IMR-90 (cell line): ENCODE measurements around the gene GRIN2A. TPM values are rescaled to one million over a fixed set of nuclear protein-coding genes. Genes with fewer than 3 reads are reported as not detected.

ENCODE experiments used
- ATAC-seq: fragments of 200-7000 bp; cut with Tn5 transposase; 2 replicates; pipeline ENCODE4 v1.9.1; 2020; ENCODE audit warnings: low read depth, mild to moderate bottlenecking, moderate library complexity
- BruUV-seq: library from RNA; stranded (reverse); fragments of 400-500 nt; replicated peaks from 2 replicates; lab custom pipeline; 2021; lab: Mats Ljungman, UMichigan
- CTCF ChIA-PET: fragments of 300-600 bp; formaldehyde crosslinking; extraction: SDS; loops from one replicate; lab custom pipeline; 2021; ENCODE audit warnings: antibody characterized with exemption; lab: Yijun Ruan, JAX
- POLR2A ChIA-PET: fragments of 300-600 bp; sonication (Branson Sonifier 250); formaldehyde crosslinking; loops from one replicate; lab custom pipeline; 2022; ENCODE audit warnings: antibody characterized with exemption; ENCODE audit not compliant: unreplicated experiment; lab: Charles Lee
- DNase-seq: peaks from one replicate; pipeline ENCODE4 v3.0.0; 2013
- H2AFZ ChIP-seq: replicated peaks from 2 replicates; pipeline ENCODE3; 2013; ENCODE audit warnings: low read length, mild to moderate bottlenecking; ENCODE audit not compliant: poor library complexity
- H2AK5ac ChIP-seq: 2 replicates; pipeline ENCODE4 v1.6.1; 2013; ENCODE audit warnings: low read depth, low read length, inconsistent platforms
- H2AK9ac ChIP-seq: replicated peaks from 2 replicates; pipeline ENCODE3; 2013; ENCODE audit warnings: mild to moderate bottlenecking, low read depth, low read length, moderate library complexity; ENCODE audit not compliant: poor library complexity
- H2BK120ac ChIP-seq: 2 replicates; pipeline ENCODE4 v1.6.1; 2013; ENCODE audit warnings: low read depth, low read length, inconsistent platforms
- H2BK15ac ChIP-seq: 3 replicates; pipeline ENCODE4 v1.6.1; 2013; ENCODE audit warnings: low read depth, low read length, inconsistent platforms
- H2BK20ac ChIP-seq: 2 replicates; pipeline ENCODE4 v1.6.1; 2013; ENCODE audit warnings: low read depth, mild to moderate bottlenecking, inconsistent platforms, low read length, moderate library complexity
- H2BK5ac ChIP-seq: 2 replicates; pipeline ENCODE4 v1.6.1; 2013; ENCODE audit warnings: mild to moderate bottlenecking, low read depth, low read length, inconsistent platforms; ENCODE audit not compliant: poor library complexity, severe bottlenecking
- H3K14ac ChIP-seq: replicated peaks from 2 replicates; pipeline ENCODE4 v1.6.1; 2013; ENCODE audit warnings: low read depth, low read length, inconsistent platforms
- H3K18ac ChIP-seq: 2 replicates; pipeline ENCODE4 v1.6.1; 2013; ENCODE audit warnings: low read depth, low read length, control low read depth
- H3K23ac ChIP-seq: 2 replicates; pipeline ENCODE4 v1.6.1; 2013; ENCODE audit warnings: low read depth, low read length, inconsistent platforms
- H3K27ac ChIP-seq: 2 replicates; pipeline ENCODE4 v1.5.1; 2013; ENCODE audit warnings: mild to moderate bottlenecking, control low read depth, low read length; ENCODE audit not compliant: insufficient read depth
- H3K27me3 ChIP-seq: 2 replicates; pipeline ENCODE4 v1.6.1; 2013; ENCODE audit warnings: low read length; ENCODE audit not compliant: control insufficient read depth, insufficient read depth
- H3K36me3 ChIP-seq: 2 replicates; pipeline ENCODE4 v1.6.1; 2013; ENCODE audit warnings: low read length, mixed read lengths; ENCODE audit not compliant: control insufficient read depth, insufficient read depth
- H3K4ac ChIP-seq: 2 replicates; pipeline ENCODE4 v1.6.1; 2013; ENCODE audit warnings: low read depth, low read length, inconsistent platforms
- H3K4me1 ChIP-seq: 2 replicates; pipeline ENCODE4 v1.6.1; 2013; ENCODE audit warnings: low read length, mixed read lengths; ENCODE audit not compliant: control insufficient read depth, insufficient read depth
- H3K4me2 ChIP-seq: 2 replicates; pipeline ENCODE4 v1.6.1; 2013; ENCODE audit warnings: low read depth, mild to moderate bottlenecking, control low read depth, low read length, moderate library complexity
- H3K4me3 ChIP-seq: 2 replicates; pipeline ENCODE4 v1.5.1; 2013; ENCODE audit warnings: low read depth, mild to moderate bottlenecking, control low read depth, low read length, moderate library complexity; ENCODE audit not compliant: insufficient read depth
- H3K56ac ChIP-seq: 2 replicates; pipeline ENCODE4 v1.6.1; 2013; ENCODE audit warnings: low read length, inconsistent platforms; ENCODE audit not compliant: insufficient read depth; ENCODE audit errors: extremely low read depth
- H3K79me1 ChIP-seq, 2 experiments: 2 replicates each; pipeline ENCODE4 v1.6.1; 2013; ENCODE audit warnings: low read length in 2 of 2, inconsistent platforms in 1 of 2, low read depth in 1 of 2
- H3K9ac ChIP-seq: 2 replicates; pipeline ENCODE4 v1.6.1; 2013; ENCODE audit warnings: low read depth, low read length, control low read depth
- H3K9me1 ChIP-seq: 2 replicates; pipeline ENCODE4 v1.6.1; 2013; ENCODE audit warnings: low read length, inconsistent platforms; ENCODE audit not compliant: insufficient read depth
- H3K9me3 ChIP-seq: 2 replicates; pipeline ENCODE4 v1.6.1; 2013; ENCODE audit warnings: low read length; ENCODE audit not compliant: control insufficient read depth, insufficient read depth
- H4K20me1 ChIP-seq: 2 replicates; pipeline ENCODE4 v1.6.1; 2013; ENCODE audit warnings: low read length, inconsistent platforms; ENCODE audit not compliant: insufficient read depth
- H4K5ac ChIP-seq: 2 replicates; pipeline ENCODE4 v1.6.1; 2013; ENCODE audit warnings: mild to moderate bottlenecking, low read depth, low read length, control low read depth
- H4K8ac ChIP-seq, 2 experiments: 2 replicates each; pipeline ENCODE4 v1.6.1; 2013; ENCODE audit warnings: low read depth in 2 of 2, low read length in 2 of 2, control low read depth in 1 of 2, inconsistent platforms in 1 of 2
- H4K91ac ChIP-seq: 2 replicates; pipeline ENCODE4 v1.6.1; 2013; ENCODE audit warnings: low read depth, low read length, inconsistent platforms; ENCODE audit not compliant: insufficient read depth
- BHLHE40 ChIP-seq: fragments of 150-350 bp; IDR thresholded peaks from 2 replicates; pipeline ENCODE4 v1.6.1; 2016; ENCODE audit warnings: mild to moderate bottlenecking, low read depth, low read length
- CEBPB ChIP-seq: IDR thresholded peaks from 2 replicates; pipeline ENCODE4 v1.6.1; 2012; ENCODE audit warnings: low read depth, low read length, improper control_type of control experiment
- CHD1 ChIP-seq: IDR thresholded peaks from 2 replicates; pipeline ENCODE4 v1.6.1; 2012; ENCODE audit warnings: low read depth, low read length, improper control_type of control experiment
- MAFK ChIP-seq: IDR thresholded peaks from 2 replicates; pipeline ENCODE4 v1.6.1; 2012; ENCODE audit warnings: low read depth, low read length, improper control_type of control experiment
- RAD21 ChIP-seq: IDR thresholded peaks from 2 replicates; pipeline ENCODE4 v1.6.1; 2012; ENCODE audit warnings: low read length, improper control_type of control experiment
- WGBS, 2 experiments: methylation state at CpG; one replicate each; pipeline versions ENCODE4 v1.1.5 to v1.1.7; 2013; ENCODE audit warnings: missing lambda C conversion rate in 2 of 2; ENCODE audit not compliant: insufficient read length in 1 of 2; ENCODE audit errors: extremely low coverage in 2 of 2; 5-methylcytosine and 5-hydroxymethylcytosine counted together
- dilution Hi-C: fragments of 300-500 bp; cut with HindIII; formaldehyde crosslinking; loops from one replicate; pipeline ENCODE4 v1.14.3; 2018; ENCODE audit warnings: low sequenced_read_pairs; ENCODE audit not compliant: unreplicated experiment
- in situ Hi-C: fragments of 300-500 bp; cut with MboI; formaldehyde crosslinking; loops from 3 replicates; pipeline ENCODE4 v1.14.3; 2019; ENCODE audit warnings: low sequenced_read_pairs, inconsistent platforms, mixed read lengths
- intact Hi-C: fragments of 100-400 bp; cut with micrococcal nuclease; formaldehyde crosslinking; loops from 2 replicates; pipeline ENCODE4 v1.10.0; 2022
- polyA plus RNA-seq, 3 experiments: library from polyadenylated mRNA; depleted of rRNA; stranded (reverse); fragments of >200 nt; gene quantifications; 2 replicates each; pipeline ENCODE4 v1.2.3, GENCODE V29; 2012; ENCODE audit warnings: low replicate concordance in 1 of 3
- total RNA-seq: library from RNA; depleted of rRNA; stranded (reverse); fragments of >200 nt; gene quantifications from 2 replicates; pipeline ENCODE4 v1.2.3, GENCODE V29; 2012
- TF ChIP-seq, protein P1 (sequence below): fragments of 150-350 bp; IDR thresholded peaks from 2 replicates; pipeline ENCODE4 v1.6.1; 2016; ENCODE audit warnings: low read depth, mild to moderate bottlenecking, low read length, moderate library complexity, borderline replicate concordance
- TF ChIP-seq, protein P2 (sequence below): conservative IDR thresholded peaks from 2 replicates; pipeline ENCODE4 v1.5.1; 2012; ENCODE audit warnings: mild to moderate bottlenecking, low read depth, low read length, improper control_type of control experiment

The GRIN2A gene
- total and polyA plus RNA-seq, 2 of the 4 experiments (the other 2 are of a cell fraction): under 0.01 TPM; not detected in 1

DNA sequence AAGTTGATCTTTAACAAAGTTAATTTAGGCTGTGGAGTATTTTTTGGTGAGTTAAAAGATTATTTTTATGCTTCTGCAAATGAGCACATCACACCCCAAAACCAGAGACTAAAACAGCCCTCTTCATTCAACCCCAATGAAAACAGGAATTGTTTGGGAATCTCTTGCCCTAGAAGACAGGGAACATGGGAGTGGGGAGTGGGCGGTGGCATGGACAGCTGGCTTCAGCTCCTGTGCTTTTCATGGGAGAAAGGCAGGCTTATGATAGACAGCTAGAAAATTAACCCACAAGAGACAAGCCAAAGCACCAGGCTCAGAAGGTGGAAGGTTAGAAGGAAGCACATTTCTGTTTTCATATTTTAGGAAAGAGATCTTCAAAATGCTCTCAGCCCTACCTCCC, 19.2 kb downstream of the GRIN2A start:
- TF ChIP-seq, protein P1, sequence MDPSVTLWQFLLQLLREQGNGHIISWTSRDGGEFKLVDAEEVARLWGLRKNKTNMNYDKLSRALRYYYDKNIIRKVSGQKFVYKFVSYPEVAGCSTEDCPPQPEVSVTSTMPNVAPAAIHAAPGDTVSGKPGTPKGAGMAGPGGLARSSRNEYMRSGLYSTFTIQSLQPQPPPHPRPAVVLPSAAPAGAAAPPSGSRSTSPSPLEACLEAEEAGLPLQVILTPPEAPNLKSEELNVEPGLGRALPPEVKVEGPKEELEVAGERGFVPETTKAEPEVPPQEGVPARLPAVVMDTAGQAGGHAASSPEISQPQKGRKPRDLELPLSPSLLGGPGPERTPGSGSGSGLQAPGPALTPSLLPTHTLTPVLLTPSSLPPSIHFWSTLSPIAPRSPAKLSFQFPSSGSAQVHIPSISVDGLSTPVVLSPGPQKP: no peak
- TF ChIP-seq BHLHE40 (no peak), MAFK (no peak), CEBPB (no peak), RAD21 (no peak), CHD1 (no peak)
- TF ChIP-seq, protein P2, sequence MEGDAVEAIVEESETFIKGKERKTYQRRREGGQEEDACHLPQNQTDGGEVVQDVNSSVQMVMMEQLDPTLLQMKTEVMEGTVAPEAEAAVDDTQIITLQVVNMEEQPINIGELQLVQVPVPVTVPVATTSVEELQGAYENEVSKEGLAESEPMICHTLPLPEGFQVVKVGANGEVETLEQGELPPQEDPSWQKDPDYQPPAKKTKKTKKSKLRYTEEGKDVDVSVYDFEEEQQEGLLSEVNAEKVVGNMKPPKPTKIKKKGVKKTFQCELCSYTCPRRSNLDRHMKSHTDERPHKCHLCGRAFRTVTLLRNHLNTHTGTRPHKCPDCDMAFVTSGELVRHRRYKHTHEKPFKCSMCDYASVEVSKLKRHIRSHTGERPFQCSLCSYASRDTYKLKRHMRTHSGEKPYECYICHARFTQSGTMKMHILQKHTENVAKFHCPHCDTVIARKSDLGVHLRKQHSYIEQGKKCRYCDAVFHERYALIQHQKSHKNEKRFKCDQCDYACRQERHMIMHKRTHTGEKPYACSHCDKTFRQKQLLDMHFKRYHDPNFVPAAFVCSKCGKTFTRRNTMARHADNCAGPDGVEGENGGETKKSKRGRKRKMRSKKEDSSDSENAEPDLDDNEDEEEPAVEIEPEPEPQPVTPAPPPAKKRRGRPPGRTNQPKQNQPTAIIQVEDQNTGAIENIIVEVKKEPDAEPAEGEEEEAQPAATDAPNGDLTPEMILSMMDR: no peak
- in situ Hi-C loops: no loop called here
- Histone ChIP-seq H3K4me1 (no peaks in the 10 kb centered on the region), H3K4ac (no peak overlapping the region), H3K18ac (no peak overlapping the region), H2BK120ac (no peak overlapping the region), H4K91ac (no peak overlapping the region), H2AK9ac (no peak overlapping the region), H3K56ac (no peak overlapping the region), H3K79me1 (no peaks in the 10 kb centered on the region), H2BK15ac (no peak overlapping the region), H3K9me1 (no peaks in the 10 kb centered on the region), H3K4me3 (no peak overlapping the region), H3K27ac (no peak overlapping the region), H4K5ac (no peak overlapping the region), H3K14ac (no peak overlapping the region), H3K36me3 (no peaks in the 10 kb centered on the region), H3K9me3 (peaks cover 13% of the 10 kb centered on the region), H2BK20ac (no peak overlapping the region), H2AK5ac (no peak overlapping the region), H2AFZ (no peak overlapping the region), H4K20me1 (no peaks in the 10 kb centered on the region), H3K9ac (no peak overlapping the region), H4K8ac (no peak overlapping the region), H3K4me2 (no peak overlapping the region), H3K23ac (no peak overlapping the region), H2BK5ac (no peak overlapping the region), H3K27me3 (no peaks in the 10 kb centered on the region)
- ATAC-seq (no peak), DNase-seq (no peak)
- no CpG with 5 or more reads among the region's 1 CpG for WGBS, 2 experiments
- no TSS peak for BruUV-seq
- intact Hi-C loops: no loop called here
- ChIA-PET POLR2A (no interaction called here), CTCF (no interaction called here)
- dilution Hi-C loops: no loop called here
